Adrenal gland (tissue), 5 donors: ENCODE results near the gene LTC4S.

ENCODE experiments used
- CTCF ChIP-seq, 6 experiments: fragments of 450-650 bp in 4 of 6; fragments of 200-600 bp in 2 of 6; sonication (generic) in 1 of 6; IDR thresholded peaks; 1 replicate in 5 of 6; 2 replicates in 1 of 6; pipeline versions ENCODE4 v1.5.1 to v1.8.0; 2016 to 2021; ENCODE audit warnings: antibody characterized with exemption in 6 of 6, mild to moderate bottlenecking in 2 of 6, moderate library complexity in 1 of 6
- POLR2A ChIP-seq, 2 donors: fragments of 450-650 bp; IDR thresholded peaks; one replicate each; pipeline ENCODE4 v1.6.1; 2017; ENCODE audit warnings: antibody characterized with exemption in 2 of 2, mild to moderate bottlenecking in 2 of 2, moderate library complexity in 1 of 2
- donor health status: DM: no; HTN: no; CAD: no.

- no peak for TF ChIP-seq CTCF (IDR thresholded peaks at IDR 0.05)
- no peak for TF ChIP-seq POLR2A (IDR thresholded peaks at IDR 0.05)
Measured at GRCh38 chr5:179767496-179768100, 26.2 kb upstream of the LTC4S start.
